ENCODE data around the gene IQGAP3. TPM values are rescaled to one million over a fixed set of nuclear protein-coding genes. Genes with fewer than 3 reads are reported as not detected.

The IQGAP3 gene
- total and polyA plus RNA-seq, 2 donors (not counting 1 experiment from before 2014, with no cell fraction given) = 0.07 to 0.12 TPM

- peaks cover 10% of the 10 kb centered on the region for H3K4me1 Mint-ChIP-seq
- Histone ChIP-seq H3K4me2 (replicated peaks; ENCODE audit: low read depth, low read length, poor library complexity, severe bottlenecking) (no peak overlapping the region), H3K9me3 (ENCODE audit: control extremely low read depth in 1 of 3, control insufficient read depth in 2 of 3, insufficient read depth in 1 of 3, low read length in 2 of 3) (no peaks in the 10 kb centered on the region), H3K27me3 (replicated peaks in 1 of 4; ENCODE audit: control extremely low read depth in 1 of 4, control insufficient read depth in 3 of 4, insufficient read depth in 4 of 4, low read length in 3 of 4) (no peaks in the 10 kb centered on the region), H3K9ac (ENCODE audit: low read length) (no peak overlapping the region), H3K36me3 (replicated peaks in 1 of 2; ENCODE audit: control extremely low read depth in 1 of 2, control insufficient read depth in 1 of 2, extremely low read depth in 1 of 2, insufficient read depth in 2 of 2, low read length in 1 of 2) (no peaks in the 10 kb centered on the region), H4K20me1 (ENCODE audit: control insufficient read depth, insufficient read depth, low read length, poor library complexity, severe bottlenecking) (no peaks in the 10 kb centered on the region), H2AFZ (ENCODE audit: insufficient read depth, low read depth, low read length, poor library complexity, severe bottlenecking) (no peak overlapping the region), H3K4me1 (ENCODE audit: control insufficient read depth in 2 of 2, insufficient read depth in 2 of 2, low read length in 2 of 2) (peaks cover 8 to 9% of the 10 kb centered on the region in 2 donors), H3K27ac (ENCODE audit: low read length in 2 of 2) (no peak overlapping the region), H3K79me2 (ENCODE audit: control insufficient read depth, insufficient read depth, low read length) (no peaks in the 10 kb centered on the region), H3K4me3 (ENCODE audit: control extremely low read depth in 1 of 5, extremely low read depth in 1 of 5, insufficient read depth in 1 of 5, low read depth in 2 of 5, low read length in 4 of 5) (no peak overlapping the region)
- ATAC-seq (ENCODE audit: low read depth) = no peak
- ChIA-PET CTCF (no interaction called here), POLR2A (no interaction called here)
- H3K4me3 Mint-ChIP-seq = no peak overlapping the region
- TF ChIP-seq, protein P1, sequence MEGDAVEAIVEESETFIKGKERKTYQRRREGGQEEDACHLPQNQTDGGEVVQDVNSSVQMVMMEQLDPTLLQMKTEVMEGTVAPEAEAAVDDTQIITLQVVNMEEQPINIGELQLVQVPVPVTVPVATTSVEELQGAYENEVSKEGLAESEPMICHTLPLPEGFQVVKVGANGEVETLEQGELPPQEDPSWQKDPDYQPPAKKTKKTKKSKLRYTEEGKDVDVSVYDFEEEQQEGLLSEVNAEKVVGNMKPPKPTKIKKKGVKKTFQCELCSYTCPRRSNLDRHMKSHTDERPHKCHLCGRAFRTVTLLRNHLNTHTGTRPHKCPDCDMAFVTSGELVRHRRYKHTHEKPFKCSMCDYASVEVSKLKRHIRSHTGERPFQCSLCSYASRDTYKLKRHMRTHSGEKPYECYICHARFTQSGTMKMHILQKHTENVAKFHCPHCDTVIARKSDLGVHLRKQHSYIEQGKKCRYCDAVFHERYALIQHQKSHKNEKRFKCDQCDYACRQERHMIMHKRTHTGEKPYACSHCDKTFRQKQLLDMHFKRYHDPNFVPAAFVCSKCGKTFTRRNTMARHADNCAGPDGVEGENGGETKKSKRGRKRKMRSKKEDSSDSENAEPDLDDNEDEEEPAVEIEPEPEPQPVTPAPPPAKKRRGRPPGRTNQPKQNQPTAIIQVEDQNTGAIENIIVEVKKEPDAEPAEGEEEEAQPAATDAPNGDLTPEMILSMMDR (IDR thresholded peaks at IDR 0.05) = no peak
- TF ChIP-seq EZH2 (IDR thresholded peaks at IDR 0.05; ENCODE audit: borderline replicate concordance, insufficient read depth, low read depth, low read length, poor library complexity, severe bottlenecking) = no peak
- DNase-seq = no peak
- H3K27me3 Mint-ChIP-seq = no peaks in the 10 kb centered on the region
- WGBS (ENCODE audit: insufficient coverage) = no CpG with 5 or more reads among the region's 3 CpGs
- H3K9me3 Mint-ChIP-seq (ENCODE audit: insufficient read depth) = no peaks in the 10 kb centered on the region
- no peak overlapping the region for H3K27ac Mint-ChIP-seq
- intact Hi-C loops (cut with micrococcal nuclease) = no loop called here
These were observed 26.1 kb downstream of the IQGAP3 start for GRCh38 chr1:156546267-156546666.

GRCh38 chr1:156544592-156545102 is 27.7 kb downstream of the IQGAP3 start:
- Histone ChIP-seq H3K79me2 (ENCODE audit: control insufficient read depth, insufficient read depth, low read length) (no peaks in the 10 kb centered on the region), H3K4me1 (ENCODE audit: control insufficient read depth in 2 of 2, insufficient read depth in 2 of 2, low read length in 2 of 2) (no peaks in the 10 kb centered on the region), H2AFZ (ENCODE audit: insufficient read depth, low read depth, low read length, poor library complexity, severe bottlenecking) (no peak overlapping the region), H4K20me1 (ENCODE audit: control insufficient read depth, insufficient read depth, low read length, poor library complexity, severe bottlenecking) (no peaks in the 10 kb centered on the region), H3K27me3 (replicated peaks in 1 of 4; ENCODE audit: control extremely low read depth in 1 of 4, control insufficient read depth in 3 of 4, insufficient read depth in 4 of 4, low read length in 3 of 4) (no peaks in the 10 kb centered on the region), H3K36me3 (replicated peaks in 1 of 2; ENCODE audit: control extremely low read depth in 1 of 2, control insufficient read depth in 1 of 2, extremely low read depth in 1 of 2, insufficient read depth in 2 of 2, low read length in 1 of 2) (no peaks in the 10 kb centered on the region), H3K4me3 (ENCODE audit: control extremely low read depth in 1 of 5, extremely low read depth in 1 of 5, insufficient read depth in 1 of 5, low read depth in 2 of 5, low read length in 4 of 5) (no peak overlapping the region), H3K4me2 (replicated peaks; ENCODE audit: low read depth, low read length, poor library complexity, severe bottlenecking) (no peak overlapping the region), H3K9me3 (ENCODE audit: control extremely low read depth in 1 of 3, control insufficient read depth in 2 of 3, insufficient read depth in 1 of 3, low read length in 2 of 3) (no peaks in the 10 kb centered on the region), H3K9ac (ENCODE audit: low read length) (no peak overlapping the region), H3K27ac (ENCODE audit: low read length in 2 of 2) (no peak overlapping the region)
- TF ChIP-seq, protein P1 (IDR thresholded peaks at IDR 0.05) = no peak
- TF ChIP-seq EZH2 (IDR thresholded peaks at IDR 0.05; ENCODE audit: borderline replicate concordance, insufficient read depth, low read depth, low read length, poor library complexity, severe bottlenecking) = no peak
- POLR2A ChIA-PET = no interaction called here
- CTCF ChIA-PET = interaction anchor here (1.1 kb wide), 1 partner anchor 36 kb away, joined by 3 read pairs; no protein-coding TSS in a partner anchor
- WGBS (ENCODE audit: insufficient coverage) = no CpG with 5 or more reads among the region's 3 CpGs
- Mint-ChIP-seq H3K27me3 (no peaks in the 10 kb centered on the region), H3K4me3 (no peak overlapping the region), H3K27ac (no peak overlapping the region), H3K4me1 (peaks cover 2% of the 10 kb centered on the region), H3K9me3 (ENCODE audit: insufficient read depth) (no peaks in the 10 kb centered on the region)
- intact Hi-C loops (cut with micrococcal nuclease) = no loop called here
- DNase-seq (no peak), ATAC-seq (ENCODE audit: low read depth) (no peak)
